Measurements from ENCODE around the gene TRERF1.

DNA sequence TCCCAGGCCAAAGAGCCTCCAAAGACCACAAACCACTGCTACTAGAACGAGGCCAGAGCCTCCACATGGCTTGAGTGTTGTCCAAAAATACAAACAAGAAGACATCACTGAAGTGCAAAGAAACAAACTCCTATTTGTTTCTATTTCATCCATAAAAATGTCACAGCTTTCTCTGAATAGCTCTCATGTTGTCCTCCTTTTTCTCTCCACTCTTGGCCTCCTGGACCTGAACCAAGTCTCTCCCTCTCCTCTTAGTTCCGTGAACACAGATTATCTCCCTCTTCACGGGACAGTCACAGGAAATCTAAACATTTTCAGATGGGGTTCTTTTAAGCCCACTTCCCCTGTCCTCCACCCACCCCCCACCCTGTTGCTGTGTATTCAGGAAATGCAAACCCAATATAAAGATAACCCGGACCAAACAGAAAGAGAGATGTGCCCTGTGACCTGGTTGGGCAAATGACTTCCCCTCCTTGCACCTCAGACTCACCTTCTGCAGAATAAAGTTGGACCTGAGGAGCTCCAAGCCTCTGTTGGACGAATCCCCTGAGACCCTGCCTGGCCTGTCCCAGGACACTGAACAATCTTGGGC, 158.2 kb downstream of the TRERF1 start:
- TF ChIP-seq, protein P1, sequence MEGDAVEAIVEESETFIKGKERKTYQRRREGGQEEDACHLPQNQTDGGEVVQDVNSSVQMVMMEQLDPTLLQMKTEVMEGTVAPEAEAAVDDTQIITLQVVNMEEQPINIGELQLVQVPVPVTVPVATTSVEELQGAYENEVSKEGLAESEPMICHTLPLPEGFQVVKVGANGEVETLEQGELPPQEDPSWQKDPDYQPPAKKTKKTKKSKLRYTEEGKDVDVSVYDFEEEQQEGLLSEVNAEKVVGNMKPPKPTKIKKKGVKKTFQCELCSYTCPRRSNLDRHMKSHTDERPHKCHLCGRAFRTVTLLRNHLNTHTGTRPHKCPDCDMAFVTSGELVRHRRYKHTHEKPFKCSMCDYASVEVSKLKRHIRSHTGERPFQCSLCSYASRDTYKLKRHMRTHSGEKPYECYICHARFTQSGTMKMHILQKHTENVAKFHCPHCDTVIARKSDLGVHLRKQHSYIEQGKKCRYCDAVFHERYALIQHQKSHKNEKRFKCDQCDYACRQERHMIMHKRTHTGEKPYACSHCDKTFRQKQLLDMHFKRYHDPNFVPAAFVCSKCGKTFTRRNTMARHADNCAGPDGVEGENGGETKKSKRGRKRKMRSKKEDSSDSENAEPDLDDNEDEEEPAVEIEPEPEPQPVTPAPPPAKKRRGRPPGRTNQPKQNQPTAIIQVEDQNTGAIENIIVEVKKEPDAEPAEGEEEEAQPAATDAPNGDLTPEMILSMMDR (IDR thresholded peaks at IDR 0.05) = no peak
- no peak for TF ChIP-seq POLR2A (IDR thresholded peaks at IDR 0.05)
